Daoy (cell line): Measurements from ENCODE around the gene PFN4. TPM values are rescaled to one million over a fixed set of nuclear protein-coding genes. Genes with fewer than 3 reads are reported as not detected.
"Not testable (repeated sequence)": the region's sequence is repeated elsewhere in the genome, so short reads cannot be mapped to it uniquely, and the experiment has no call there.

Experiments used
- DNase-seq: peaks from one replicate; pipeline ENCODE4 v3.0.0-alpha.2; 2015; ENCODE audit warnings: low read depth
- total RNA-seq: library from RNA; depleted of rRNA; stranded (reverse); fragments of >200 nt; shearing (Covaris generic); gene quantifications from 2 replicates; pipeline ENCODE4 v1.2.3, GENCODE V29; 2014

Gene PFN4
- total RNA-seq, 1 experiment from 2014 or later, result 0.74 TPM

DNA sequence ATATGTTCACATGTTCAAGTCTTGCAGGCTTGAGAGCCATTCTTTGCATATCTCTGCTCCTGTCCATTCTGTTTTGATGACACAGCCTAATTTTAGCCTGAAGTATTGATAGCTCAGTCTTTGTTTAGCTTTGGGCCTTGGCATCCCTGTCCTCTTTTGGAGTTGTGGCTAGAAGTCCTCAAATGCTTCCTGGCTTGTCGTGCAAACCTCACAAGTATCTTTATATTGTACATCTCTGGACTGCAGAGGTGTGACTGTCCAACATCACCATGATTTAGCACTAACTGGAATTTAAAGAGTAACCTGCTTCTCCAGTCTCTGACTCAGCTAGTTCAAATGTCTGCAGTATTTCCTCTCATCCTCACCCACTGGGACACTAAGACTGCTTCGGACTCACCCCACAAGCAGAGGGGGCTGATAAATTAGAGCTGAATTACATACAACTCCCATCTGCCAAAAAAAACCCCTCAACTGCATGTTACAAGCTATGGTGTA, 11.7 kb downstream of the PFN4 start:
- peak; percentile 20 for DNase-seq

- DNase-seq, result peak; percentile 21
Measured at GRCh38 chr2:24110660-24111303, 12.4 kb downstream of the PFN4 start.

DNA sequence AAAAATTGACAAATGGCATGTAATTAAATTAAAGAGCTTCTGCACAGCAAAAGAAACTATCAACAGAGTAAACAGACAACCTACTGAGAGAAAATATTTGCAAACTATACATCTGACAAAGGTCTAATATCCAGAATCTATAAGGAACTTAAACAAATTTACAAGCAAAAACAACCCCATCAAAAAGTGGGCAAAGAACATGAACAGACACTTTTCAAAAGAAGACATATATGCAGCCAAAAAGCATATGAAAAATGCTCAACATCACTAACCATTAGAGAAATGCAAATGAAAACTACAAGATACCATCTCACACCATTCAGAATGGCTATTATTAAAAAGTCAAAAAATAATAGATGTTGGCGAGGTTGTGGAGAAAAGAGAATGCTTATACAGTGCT, 13.7 kb downstream of the PFN4 start:
- not testable (repeated sequence) for DNase-seq

GRCh38 chr2:24107336-24107735, 15.8 kb downstream of the PFN4 start:
- DNase-seq, result no peak

- DNase-seq, result no peak
Measured at GRCh38 chr2:24106786-24107185, 16.3 kb downstream of the PFN4 start.

GRCh38 chr2:24105816-24106215, 17.3 kb downstream of the PFN4 start:
- no peak for DNase-seq

- no peak for DNase-seq
Measured at GRCh38 chr2:24104906-24105305, 18.2 kb downstream of the PFN4 start.

DNA sequence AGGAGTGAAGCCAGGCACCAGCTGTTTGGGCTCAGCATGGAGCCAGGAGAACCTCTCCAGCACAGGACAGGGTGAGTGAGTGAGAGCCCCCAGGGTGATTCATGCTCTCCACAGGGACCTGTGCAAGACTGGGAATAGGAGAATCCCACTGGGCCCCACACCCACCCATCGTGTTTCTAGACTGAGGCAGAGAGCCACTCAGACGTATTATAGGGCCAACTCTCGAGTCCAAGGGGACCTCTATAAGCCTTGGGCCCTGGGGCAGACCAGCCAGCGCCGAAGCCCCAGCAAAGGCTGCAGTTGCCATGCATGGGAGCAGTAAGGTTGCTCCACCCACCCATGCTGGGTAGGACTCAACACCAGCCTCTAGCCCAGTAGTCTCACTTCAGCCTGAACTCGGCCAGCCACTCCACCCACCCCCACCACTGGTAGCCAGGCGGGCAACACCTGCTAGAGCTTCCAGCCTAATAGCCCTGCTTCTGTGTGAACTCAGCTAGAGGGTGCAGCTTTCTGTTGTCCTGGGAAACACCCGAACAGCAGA, 19.0 kb downstream of the PFN4 start:
- DNase-seq, result no peak

- DNase-seq, result no peak
Measured at GRCh38 chr2:24102677-24103076, 20.5 kb downstream of the PFN4 start.

- DNase-seq, result no peak
Measured at GRCh38 chr2:24101992-24102391, 21.1 kb downstream of the PFN4 start.

- not testable (repeated sequence) for DNase-seq
Measured at GRCh38 chr2:24100732-24101131, 22.4 kb downstream of the PFN4 start.

DNA sequence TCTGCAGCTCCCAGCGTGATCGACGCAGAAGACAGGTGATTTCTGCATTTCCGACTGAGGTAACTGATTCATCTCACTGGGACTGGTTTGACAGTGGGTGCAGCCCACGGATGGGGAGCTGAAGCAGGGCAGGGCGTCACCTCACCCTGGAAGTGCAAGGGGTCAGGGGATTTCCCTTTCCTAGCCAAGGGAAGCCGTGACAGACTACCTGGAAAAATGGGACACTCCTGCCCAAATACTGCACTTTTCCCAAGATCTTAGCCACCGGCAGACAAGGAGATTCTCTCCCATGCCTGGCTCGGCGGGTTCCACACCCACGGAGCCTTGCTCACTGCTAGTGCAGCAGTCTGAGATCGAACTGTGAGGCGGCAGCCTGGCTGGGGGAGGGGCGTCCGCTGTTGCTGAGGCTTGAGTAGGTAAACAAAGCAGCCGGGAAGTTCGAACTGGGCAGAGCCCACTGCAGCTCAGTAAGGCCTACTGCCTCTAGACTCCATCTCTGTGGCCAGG, 27.9 kb downstream of the PFN4 start:
- not testable (repeated sequence) for DNase-seq

DNA sequence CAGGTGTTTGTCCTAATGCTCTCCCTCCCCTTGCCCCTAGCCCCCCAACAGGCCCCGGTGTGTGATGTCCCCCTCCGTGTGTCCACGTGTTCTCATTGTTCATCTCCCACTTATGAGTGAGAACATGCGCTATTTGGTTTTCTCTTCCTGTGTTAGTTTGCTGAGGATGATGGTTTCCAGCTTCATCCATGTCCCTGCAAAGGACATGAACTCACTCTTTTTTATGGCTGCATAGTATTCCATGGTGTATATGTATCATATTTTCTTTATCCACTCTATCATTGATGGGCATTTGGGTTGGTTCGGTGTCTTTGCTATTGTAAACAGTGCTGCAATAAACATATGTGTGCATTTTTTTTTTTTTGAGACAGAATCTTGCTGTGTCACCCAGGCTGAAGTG, 29.9 kb downstream of the PFN4 start:
- DNase-seq, result not testable (repeated sequence)

DNA sequence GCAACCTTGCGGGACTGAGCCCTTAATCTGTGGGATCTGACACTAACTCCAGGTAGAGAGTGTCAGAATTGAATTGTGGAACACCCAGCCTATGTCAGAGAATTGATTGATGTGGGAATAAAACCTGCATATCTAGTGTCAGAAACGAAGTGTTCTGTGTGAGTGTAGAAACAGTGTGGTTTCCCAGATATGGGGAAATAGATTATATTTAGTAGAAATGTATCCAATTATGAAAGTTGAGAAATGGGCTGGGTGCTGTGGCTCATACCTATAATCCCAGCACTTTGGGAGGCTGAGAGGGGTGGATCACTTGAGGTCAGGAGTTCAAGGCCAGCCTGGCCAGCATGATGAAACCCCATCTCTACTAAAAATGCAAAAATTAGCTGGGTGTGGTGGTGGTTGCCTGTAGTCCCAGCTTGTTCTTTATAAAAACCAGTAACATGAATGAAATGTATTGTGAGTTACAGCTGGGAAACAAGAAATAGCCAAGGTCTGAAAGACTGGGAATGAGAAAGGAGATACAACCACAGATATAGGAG, 34.2 kb downstream of the PFN4 start:
- no peak for DNase-seq

- no peak for DNase-seq
Measured at GRCh38 chr2:24087032-24087431, 36.1 kb downstream of the PFN4 start.

GRCh38 chr2:24086241-24086640, 36.9 kb downstream of the PFN4 start:
- no peak for DNase-seq

DNA sequence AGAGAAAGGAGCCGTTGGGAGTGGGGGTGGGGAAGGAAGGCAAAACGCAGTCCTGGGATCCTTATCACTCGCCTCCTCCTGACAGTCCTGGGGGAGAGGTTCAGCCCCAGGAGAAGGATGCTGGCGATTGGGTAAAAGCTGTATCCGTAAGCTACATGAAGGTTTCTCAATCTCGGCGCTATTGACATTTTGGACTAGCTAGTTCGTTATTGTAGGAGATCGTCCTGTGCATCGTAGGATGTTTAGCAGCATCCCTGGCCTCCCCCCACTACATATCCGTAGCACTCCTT, 38.0 kb downstream of the PFN4 start:
- DNase-seq, result no peak

GRCh38 chr2:24084386-24085199, 38.5 kb downstream of the PFN4 start, which contains the start of gene TP53I3:
Gene TP53I3, minus strand, starts transcription at chr2:24084834. Its CDS starts 508 bp downstream, at chr2:24084326.
- DNase-seq, result peak; percentile 94

DNA sequence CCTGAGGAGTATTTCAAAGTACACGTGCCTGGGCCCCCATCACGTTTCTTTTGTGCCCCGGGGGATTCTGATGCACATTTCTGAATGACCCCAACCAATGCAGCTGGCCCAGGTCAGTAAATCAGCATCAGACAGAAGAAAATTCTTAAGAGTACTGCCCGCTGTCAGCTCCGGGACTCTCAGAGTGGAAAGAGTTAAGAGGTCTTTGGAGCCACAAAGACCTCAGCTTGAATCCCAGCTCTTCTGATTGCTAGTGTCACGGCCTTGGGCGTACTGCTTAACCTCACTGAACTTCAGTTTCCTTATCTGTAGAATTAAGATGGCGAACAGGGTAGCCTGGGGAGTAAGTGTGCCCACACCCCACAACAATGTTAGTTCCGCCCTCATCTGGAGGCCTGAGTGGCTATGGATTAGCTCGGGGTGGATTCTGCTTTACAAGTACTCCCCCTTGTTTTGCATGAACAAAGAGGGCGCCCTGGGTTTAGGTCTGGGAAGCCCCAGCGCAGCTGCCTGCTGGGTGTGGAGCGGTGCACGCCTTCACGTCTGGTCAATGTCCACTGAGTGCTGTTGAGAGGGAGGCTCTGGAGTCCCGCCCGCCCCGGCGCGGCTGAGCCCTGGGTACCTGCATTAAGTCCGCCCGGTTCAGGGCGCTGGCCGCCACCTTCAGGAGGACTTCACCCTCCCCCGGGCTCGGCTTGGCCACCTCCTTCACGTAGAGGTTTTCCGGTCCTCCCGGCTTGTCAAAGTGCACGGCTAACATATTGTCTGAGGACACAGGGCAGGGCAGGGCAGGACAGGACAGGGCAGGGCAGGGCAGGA, 39.4 kb downstream of the PFN4 start:
- no peak for DNase-seq

GRCh38 chr2:24082787-24083566, 40.2 kb downstream of the PFN4 start:
- no peak for DNase-seq

GRCh38 chr2:24080701-24081100, 42.4 kb downstream of the PFN4 start:
- no peak for DNase-seq
